H1 (cell line): ENCODE results near the gene FAM227B. TPM values are rescaled to one million over a fixed set of nuclear protein-coding genes. Genes with fewer than 3 reads are reported as not detected.

Experiments used
- CTCF ChIA-PET: fragments of 300-600 bp; sonication (Branson Sonifier 250); formaldehyde crosslinking; loops from one replicate; lab custom pipeline; 2021; ENCODE audit not compliant: partially characterized antibody; lab: Charles Lee
- POLR2A ChIA-PET: fragments of 300-600 bp; sonication (Branson Sonifier 250); formaldehyde crosslinking; loops from one replicate; lab custom pipeline; 2021; ENCODE audit warnings: inconsistent platforms; ENCODE audit not compliant: partially characterized antibody; lab: Charles Lee
- DNase-seq, 2 experiments: peaks; one replicate each; pipeline versions ENCODE4 v3.0.0 to v3.0.0-alpha.2; 2010 to 2022; ENCODE audit warnings: low spot score in 2 of 2, low read depth in 1 of 2, mixed read lengths in 1 of 2
- FAIRE-seq: peaks from 2 replicates; lab custom pipeline; 2011; peaks lifted over from hg19 to GRCh38; lab: Jason Lieb, UNC
- H2AFZ ChIP-seq: 2 replicates; pipeline ENCODE4 v1.8.1; 2012; ENCODE audit warnings: low read length, inconsistent platforms
- H2AK5ac ChIP-seq: 2 replicates; pipeline ENCODE4 v1.6.1; 2013; ENCODE audit warnings: low read depth, low read length
- H2BK120ac ChIP-seq: replicated peaks from 2 replicates; pipeline ENCODE3; 2013; ENCODE audit warnings: low read depth, low read length, inconsistent platforms
- H2BK12ac ChIP-seq: 2 replicates; pipeline ENCODE4 v1.6.1; 2013; ENCODE audit warnings: low read depth, low read length
- H2BK15ac ChIP-seq: 2 replicates; pipeline ENCODE4 v1.6.1; 2013; ENCODE audit warnings: low read length
- H2BK20ac ChIP-seq: 2 replicates; pipeline ENCODE4 v1.6.1; 2013; ENCODE audit warnings: low read length
- H2BK5ac ChIP-seq: 2 replicates; pipeline ENCODE4 v1.6.1; 2013; ENCODE audit warnings: low read depth, low read length
- H3K14ac ChIP-seq: 2 replicates; pipeline ENCODE4 v1.6.1; 2013; ENCODE audit warnings: inconsistent platforms; ENCODE audit not compliant: insufficient read length
- H3K18ac ChIP-seq: 2 replicates; pipeline ENCODE4 v1.6.1; 2013; ENCODE audit warnings: low read length; ENCODE audit errors: extremely low read depth
- H3K23ac ChIP-seq: 2 replicates; pipeline ENCODE4 v1.6.1; 2013; ENCODE audit warnings: inconsistent platforms; ENCODE audit not compliant: insufficient read length
- H3K23me2 ChIP-seq: 2 replicates; pipeline ENCODE4 v1.6.1; 2013; ENCODE audit warnings: low read depth, low read length
- H3K27ac ChIP-seq: 2 replicates; pipeline ENCODE4 v1.6.1; 2011; ENCODE audit warnings: low read depth, low read length, inconsistent platforms
- H3K27me3 ChIP-seq, 4 experiments: replicated peaks in 1 of 4; 1 replicate in 1 of 4; 2 replicates in 3 of 4; pipeline versions ENCODE4 v1.6.1 to v1.8.1; 2011 to 2013; ENCODE audit warnings: low read length in 3 of 4, mild to moderate bottlenecking in 3 of 4, inconsistent platforms in 2 of 4, mixed read lengths in 2 of 4, moderate library complexity in 1 of 4; ENCODE audit not compliant: control insufficient read depth in 3 of 4, insufficient read depth in 3 of 4; ENCODE audit errors: extremely low read depth in 1 of 4
- H3K36me3 ChIP-seq, 4 experiments: 2 replicates each; pipeline versions ENCODE4 v1.6.1 to v1.8.1; 2011 to 2013; ENCODE audit warnings: mild to moderate bottlenecking in 4 of 4, low read length in 3 of 4, moderate library complexity in 2 of 4, control low read depth in 1 of 4, inconsistent platforms in 1 of 4; ENCODE audit not compliant: insufficient read depth in 4 of 4, control insufficient read depth in 2 of 4
- H3K4ac ChIP-seq: replicated peaks from 2 replicates; pipeline ENCODE3; 2013; ENCODE audit warnings: low read length, low read depth, mixed read lengths, inconsistent platforms; ENCODE audit not compliant: insufficient read length
- H3K4me1 ChIP-seq, 4 experiments: replicated peaks in 1 of 4; 1 replicate in 1 of 4; 2 replicates in 3 of 4; pipeline versions ENCODE4 v1.6.1 to v1.8.1; 2011 to 2013; ENCODE audit warnings: low read length in 3 of 4, inconsistent platforms in 2 of 4, mixed read lengths in 1 of 4; ENCODE audit not compliant: insufficient read depth in 4 of 4, control insufficient read depth in 3 of 4
- H3K4me2 ChIP-seq, 2 experiments: 2 replicates each; pipeline versions ENCODE4 v1.6.1 to v1.8.1; 2011 to 2013; ENCODE audit warnings: low read depth in 2 of 2, low read length in 2 of 2, control low read depth in 1 of 2, inconsistent platforms in 1 of 2, mild to moderate bottlenecking in 1 of 2; ENCODE audit not compliant: insufficient read depth in 1 of 2
- H3K4me3 ChIP-seq, 4 experiments: fragments of 200-600, 300-600 bp in 1 of 4; sonication (generic), shearing (Covaris generic), sonication (Bioruptor Twin) in 1 of 4; 2 replicates each; pipeline versions ENCODE4 v1.5.1 to v1.8.1; 2011 to 2016; ENCODE audit warnings: low read length in 4 of 4, low read depth in 3 of 4, control low read depth in 2 of 4, inconsistent platforms in 2 of 4, mild to moderate bottlenecking in 2 of 4, mixed read lengths in 1 of 4, moderate library complexity in 1 of 4; ENCODE audit not compliant: insufficient read depth in 2 of 4; ENCODE audit errors: extremely low read depth in 1 of 4
- H3K56ac ChIP-seq: replicated peaks from 2 replicates; pipeline ENCODE3; 2013; ENCODE audit warnings: low read depth, mild to moderate bottlenecking, mixed read lengths, low read length, inconsistent platforms; ENCODE audit not compliant: insufficient read length
- H3K79me1 ChIP-seq: 2 replicates; pipeline ENCODE4 v1.6.1; 2013; ENCODE audit warnings: low read depth, low read length, control low read depth
- H3K79me2 ChIP-seq, 2 experiments: 2 replicates each; pipeline versions ENCODE4 v1.6.1 to v1.8.1; 2012 to 2013; ENCODE audit warnings: low read length in 2 of 2, mild to moderate bottlenecking in 2 of 2, inconsistent platforms in 1 of 2; ENCODE audit not compliant: insufficient read depth in 2 of 2, control insufficient read depth in 1 of 2
- H3K9ac ChIP-seq, 4 experiments: replicated peaks in 1 of 4; 1 replicate in 1 of 4; 2 replicates in 3 of 4; pipeline versions ENCODE4 v1.6.1 to v1.8.1; 2011 to 2013; ENCODE audit warnings: low read depth in 3 of 4, low read length in 3 of 4, control low read depth in 2 of 4, mild to moderate bottlenecking in 2 of 4, moderate library complexity in 2 of 4, inconsistent platforms in 1 of 4; ENCODE audit errors: extremely low read depth in 1 of 4
- H3K9me3 ChIP-seq, 2 experiments: 2 replicates each; pipeline versions ENCODE4 v1.6.1 to v1.8.1; 2012 to 2013; ENCODE audit warnings: mild to moderate bottlenecking in 2 of 2, moderate library complexity in 2 of 2, control low read depth in 1 of 2, inconsistent platforms in 1 of 2, low read depth in 1 of 2, low read length in 1 of 2, mixed read lengths in 1 of 2; ENCODE audit not compliant: insufficient read depth in 2 of 2
- H4K20me1 ChIP-seq, 2 experiments: replicated peaks in 1 of 2; 2 replicates each; pipeline versions ENCODE3 to v1.8.1; 2011 to 2013; ENCODE audit warnings: inconsistent platforms in 2 of 2, low read length in 2 of 2, mild to moderate bottlenecking in 1 of 2; ENCODE audit not compliant: insufficient read depth in 2 of 2, control insufficient read depth in 1 of 2
- H4K5ac ChIP-seq: 2 replicates; pipeline ENCODE4 v1.6.1; 2013; ENCODE audit warnings: low read length, low read depth, mixed read lengths, inconsistent platforms; ENCODE audit not compliant: insufficient read length
- H4K8ac ChIP-seq: 2 replicates; pipeline ENCODE4 v1.8.0; 2013; ENCODE audit warnings: mild to moderate bottlenecking, moderate library complexity, low read length, inconsistent platforms; ENCODE audit not compliant: insufficient read depth; ENCODE audit errors: extremely low read depth
- H4K91ac ChIP-seq: replicated peaks from 2 replicates; pipeline ENCODE3; 2013; ENCODE audit warnings: low read length, mixed read lengths, inconsistent platforms; ENCODE audit not compliant: insufficient read length
- ASH2L ChIP-seq: fragments of 200-600, 300-600 bp; sonication (generic); IDR thresholded peaks from one replicate; pipeline ENCODE4 v1.7.1; 2017; ENCODE audit warnings: low read length
- BCL11A ChIP-seq, 2 experiments: IDR thresholded peaks; one replicate each; pipeline ENCODE4 v1.6.1; 2011; ENCODE audit warnings: low read depth in 2 of 2, low read length in 2 of 2, mild to moderate bottlenecking in 2 of 2
- BRCA1 ChIP-seq: IDR thresholded peaks from 2 replicates; pipeline ENCODE4 v1.6.1; 2012; ENCODE audit warnings: low read depth, low read length, improper control_type of control experiment
- CHD1 ChIP-seq: IDR thresholded peaks from 2 replicates; pipeline ENCODE4 v1.6.1; 2012; ENCODE audit warnings: low read depth, low read length, improper control_type of control experiment
- FOSL1 ChIP-seq: IDR thresholded peaks from 2 replicates; pipeline ENCODE4 v1.6.1; 2011; ENCODE audit warnings: mild to moderate bottlenecking, low read depth, low read length, moderate library complexity; ENCODE audit not compliant: insufficient read depth
- HDAC2 ChIP-seq, 2 experiments: fragments of 300-600 bp in 1 of 2; sonication (generic) in 1 of 2; IDR thresholded peaks; 2 replicates each; pipeline ENCODE4 v1.6.1; 2011 to 2012; ENCODE audit warnings: low read depth in 2 of 2, low read length in 2 of 2, mild to moderate bottlenecking in 2 of 2, moderate library complexity in 2 of 2, borderline replicate concordance in 1 of 2, inconsistent platforms in 1 of 2
- KDM5A ChIP-seq: fragments of 200-600 bp; IDR thresholded peaks from 2 replicates; pipeline ENCODE4 v1.7.1; 2012; ENCODE audit warnings: mild to moderate bottlenecking, low read length, inconsistent platforms, mixed read lengths
- RNF2 ChIP-seq: fragments of 200-900, 300-1000 bp; sonication (generic); IDR thresholded peaks from 2 replicates; pipeline ENCODE4 v1.7.1; 2016; ENCODE audit warnings: borderline replicate concordance, low read depth, mild to moderate bottlenecking, antibody characterized with exemption, low read length; ENCODE audit not compliant: poor library complexity, severe bottlenecking; ENCODE audit errors: missing control alignments
- SP4 ChIP-seq: IDR thresholded peaks from 2 replicates; pipeline ENCODE4 v1.6.1; 2012; ENCODE audit warnings: low read length, inconsistent platforms
- TAF7 ChIP-seq: optimal IDR thresholded peaks from 2 replicates; pipeline ENCODE3; 2011; ENCODE audit warnings: low read depth, mild to moderate bottlenecking, inconsistent platforms, low read length, moderate library complexity, borderline replicate concordance
- USF2 ChIP-seq: IDR thresholded peaks from 2 replicates; pipeline ENCODE4 v1.6.1; 2011; ENCODE audit warnings: low read length, improper control_type of control experiment
- WGBS, 2 experiments: shearing (Covaris generic) in 1 of 2; methylation state at CpG; one replicate each; pipeline versions ENCODE4 v1.1.6 to v1.1.7; 2013 to 2015; ENCODE audit warnings: low lambda C conversion rate in 2 of 2, mixed read lengths in 2 of 2, inconsistent platforms in 1 of 2, low coverage in 1 of 2, missing lambda C conversion rate in 1 of 2; ENCODE audit not compliant: insufficient replicate concordance in 2 of 2, insufficient coverage in 1 of 2, insufficient read length in 1 of 2; ENCODE audit errors: extremely low coverage in 1 of 2, missing lambda C conversion rate in 1 of 2; 5-methylcytosine and 5-hydroxymethylcytosine counted together
- polyA plus RNA-seq, 7 experiments: library from polyadenylated mRNA; depleted of rRNA in 3 of 7; stranded (reverse) in 5 of 7; unstranded in 2 of 7; fragments of >200 nt in 5 of 7; fragments of 200-250 nt in 2 of 7; gene quantifications; 1 replicate in 5 of 7; 2 replicates in 1 of 7; 4 replicates in 1 of 7; pipeline versions ENCODE4 v1.2.1 to v1.2.3, GENCODE V29; 2011 to 2013; ENCODE audit warnings: missing spikeins in 2 of 7, mixed read lengths in 2 of 7
- total RNA-seq: library from RNA; stranded (reverse); fragmentation: NEBNext Ultra II Directional; extraction: Animal tissue kit (Norgen Biotek cat#: 25700); gene quantifications from 2 replicates; pipeline ENCODE4 v1.2.1, GENCODE V29; 2021

Gene FAM227B
- total and polyA plus RNA-seq, 2 of the 8 experiments (the other 6 are each of a cell fraction or from before 2014, with no cell fraction given), result 4.0 to 6.5 TPM

GRCh38 chr15:49492151-49492550 lies 128.5 kb downstream of the FAM227B start:
- Histone ChIP-seq H3K27me3 (no peaks in the 10 kb centered on the region), H3K56ac (no peak overlapping the region), H3K27ac (no peak overlapping the region), H4K8ac (no peak overlapping the region), H2BK12ac (no peak overlapping the region), H3K18ac (no peak overlapping the region), H3K36me3 (no peaks in the 10 kb centered on the region), H3K14ac (no peak overlapping the region), H2BK5ac (no peak overlapping the region), H2BK120ac (no peak overlapping the region), H3K23me2 (no peaks in the 10 kb centered on the region), H3K4ac (no peak overlapping the region), H3K23ac (no peak overlapping the region), H2BK20ac (no peak overlapping the region), H2BK15ac (no peak overlapping the region), H3K4me2 (no peak overlapping the region), H3K79me2 (no peaks in the 10 kb centered on the region), H4K20me1 (no peaks in the 10 kb centered on the region), H3K79me1 (no peaks in the 10 kb centered on the region), H3K9ac (no peak overlapping the region), H2AFZ (no peak overlapping the region), H3K9me3 (no peaks in the 10 kb centered on the region), H3K4me1 (no peaks in the 10 kb centered on the region), H3K4me3 (no peak overlapping the region), H2AK5ac (no peak overlapping the region), H4K5ac (no peak overlapping the region), H4K91ac (no peak overlapping the region)
- DNase-seq (no peak), FAIRE-seq (no peak)
- ChIA-PET CTCF (no interaction called here), POLR2A (no interaction called here)
- WGBS, 2 experiments, result 83% methylated on average over 2 of the region's 2 CpGs; no CpG with 5 or more reads in 1 of the 2 experiments
- no peak for TF ChIP-seq CHD1
- no peak for TF ChIP-seq ASH2L
- TF ChIP-seq KDM5A, result no peak
- TF ChIP-seq BCL11A (IDR thresholded peaks at IDR 0.05; ENCODE audit: low read depth in 2 of 2, low read length in 2 of 2), result no peak
- TF ChIP-seq HDAC2 (IDR thresholded peaks at IDR 0.05; ENCODE audit: borderline replicate concordance in 1 of 2, low read depth in 2 of 2, low read length in 2 of 2), result no peak
- no peak for TF ChIP-seq BRCA1
- TF ChIP-seq RNF2, result no peak
- TF ChIP-seq TAF7, result no peak
- TF ChIP-seq SP4, result no peak
- no peak for TF ChIP-seq FOSL1
- TF ChIP-seq USF2, result no peak
